Uterus (tissue), 4 donors: ENCODE data around the gene TMEM45A. TPM values are rescaled to one million over a fixed set of nuclear protein-coding genes. Genes with fewer than 3 reads are reported as not detected.
"Not testable (repeated sequence)": the region's sequence is repeated elsewhere in the genome, so short reads cannot be mapped to it uniquely, and the experiment has no call there.

ENCODE experiments used
- DNase-seq, 2 donors: peaks; one replicate each; pipeline ENCODE4 v3.0.0-alpha.2; 2019 to 2020
- H3K27ac ChIP-seq, 2 donors: fragments of 200-600 bp; sonication (generic); 1 replicate in 1 of 2; 2 replicates in 1 of 2; pipeline ENCODE4 v1.5.1; 2016 to 2018
- H3K27me3 ChIP-seq, 2 donors: fragments of 200-600 bp; sonication (generic); one replicate each; pipeline ENCODE4 v1.5.1; 2018 to 2019; ENCODE audit warnings: control low read depth in 1 of 2
- H3K36me3 ChIP-seq, 2 donors: fragments of 200-600 bp; sonication (generic); one replicate each; pipeline ENCODE4 v1.5.1; 2019; ENCODE audit warnings: control low read depth in 1 of 2
- H3K4me1 ChIP-seq, 2 donors: fragments of 200-600 bp; sonication (generic); one replicate each; pipeline ENCODE4 v1.5.1; 2018 to 2019; ENCODE audit warnings: control low read depth in 1 of 2
- H3K4me3 ChIP-seq, 2 donors: fragments of 200-600 bp; sonication (generic); 1 replicate in 1 of 2; 2 replicates in 1 of 2; pipeline ENCODE4 v1.5.1; 2018 to 2019; ENCODE audit warnings: mild to moderate bottlenecking in 1 of 2
- H3K9me3 ChIP-seq, 2 donors: fragments of 200-600 bp; sonication (generic); one replicate each; pipeline ENCODE4 v1.5.1; 2019; ENCODE audit warnings: control low read depth in 1 of 2
- POLR2A ChIP-seq, 2 donors: fragments of 450-650 bp; IDR thresholded peaks; one replicate each; pipeline ENCODE4 v1.6.1; 2016; ENCODE audit warnings: antibody characterized with exemption in 2 of 2, mild to moderate bottlenecking in 1 of 2, moderate library complexity in 1 of 2
- intact Hi-C: fragments of 100-400 bp; cut with DNase I; formaldehyde crosslinking; loops from one replicate; pipeline ENCODE4 v1.15.1; 2023; ENCODE audit warnings: low total_unique reads
- total RNA-seq, 4 donors: library from RNA; depleted of rRNA in 3 of 4; stranded (reverse); fragments of >200 nt in 3 of 4; gene quantifications; one replicate each; pipeline versions ENCODE4 v1.1.0 to v1.2.4, GENCODE V29; 2014 to 2023
- TF ChIP-seq, protein P1 (sequence below), 4 experiments: fragments of 200-600 bp in 2 of 4; fragments of 450-650 bp in 2 of 4; sonication (generic) in 2 of 4; IDR thresholded peaks; one replicate each; pipeline ENCODE4 v1.5.1; 2016 to 2019; ENCODE audit warnings: antibody characterized with exemption in 4 of 4, mild to moderate bottlenecking in 2 of 4, moderate library complexity in 1 of 4
- donor health status: DM: yes; HTN: yes; CAD: no.

TMEM45A gene
- total RNA-seq, 4 donors from 2014 or later: 15.4 to 51.0 (median 28.3) TPM

DNA sequence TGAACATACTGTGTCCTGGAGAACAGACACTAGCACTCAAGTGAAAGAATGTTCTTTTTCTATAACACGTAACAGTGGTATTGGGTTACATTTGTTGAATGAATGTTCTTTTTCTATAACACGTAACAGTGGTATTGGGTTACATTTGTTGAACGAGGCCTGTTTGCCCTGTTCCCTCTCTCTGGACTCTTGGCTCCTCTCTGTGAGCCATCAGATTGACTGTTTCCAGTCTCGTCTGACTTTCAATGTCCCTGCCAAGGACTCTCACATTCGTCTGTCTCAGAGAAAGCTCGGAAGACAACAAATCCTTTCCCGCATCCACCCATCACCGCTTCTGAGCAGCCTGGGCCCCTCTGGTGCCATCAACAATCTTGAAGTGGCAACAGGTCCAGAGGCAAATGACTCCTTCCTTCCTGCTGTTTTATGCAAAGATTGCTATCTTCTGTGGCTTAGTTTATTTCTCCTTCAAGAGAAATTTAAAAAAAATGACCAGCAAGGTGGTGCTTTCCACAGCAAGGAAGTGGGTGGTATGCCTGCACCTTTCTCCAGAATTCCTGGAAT lies 8.0 kb downstream of the TMEM45A start:
- no peak for DNase-seq
- no peaks in the 10 kb centered on the region for H3K4me1 ChIP-seq
- no peak overlapping the region for H3K4me3 ChIP-seq
- intact Hi-C loops: no loop called here
- TF ChIP-seq POLR2A (IDR thresholded peaks at IDR 0.05): no peak
- TF ChIP-seq, protein P1, sequence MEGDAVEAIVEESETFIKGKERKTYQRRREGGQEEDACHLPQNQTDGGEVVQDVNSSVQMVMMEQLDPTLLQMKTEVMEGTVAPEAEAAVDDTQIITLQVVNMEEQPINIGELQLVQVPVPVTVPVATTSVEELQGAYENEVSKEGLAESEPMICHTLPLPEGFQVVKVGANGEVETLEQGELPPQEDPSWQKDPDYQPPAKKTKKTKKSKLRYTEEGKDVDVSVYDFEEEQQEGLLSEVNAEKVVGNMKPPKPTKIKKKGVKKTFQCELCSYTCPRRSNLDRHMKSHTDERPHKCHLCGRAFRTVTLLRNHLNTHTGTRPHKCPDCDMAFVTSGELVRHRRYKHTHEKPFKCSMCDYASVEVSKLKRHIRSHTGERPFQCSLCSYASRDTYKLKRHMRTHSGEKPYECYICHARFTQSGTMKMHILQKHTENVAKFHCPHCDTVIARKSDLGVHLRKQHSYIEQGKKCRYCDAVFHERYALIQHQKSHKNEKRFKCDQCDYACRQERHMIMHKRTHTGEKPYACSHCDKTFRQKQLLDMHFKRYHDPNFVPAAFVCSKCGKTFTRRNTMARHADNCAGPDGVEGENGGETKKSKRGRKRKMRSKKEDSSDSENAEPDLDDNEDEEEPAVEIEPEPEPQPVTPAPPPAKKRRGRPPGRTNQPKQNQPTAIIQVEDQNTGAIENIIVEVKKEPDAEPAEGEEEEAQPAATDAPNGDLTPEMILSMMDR (IDR thresholded peaks at IDR 0.05): no peak
- no peaks in the 10 kb centered on the region for H3K27me3 ChIP-seq
- no peaks in the 10 kb centered on the region for H3K36me3 ChIP-seq
- no peak overlapping the region for H3K27ac ChIP-seq
- H3K9me3 ChIP-seq: no peaks in the 10 kb centered on the region

DNA sequence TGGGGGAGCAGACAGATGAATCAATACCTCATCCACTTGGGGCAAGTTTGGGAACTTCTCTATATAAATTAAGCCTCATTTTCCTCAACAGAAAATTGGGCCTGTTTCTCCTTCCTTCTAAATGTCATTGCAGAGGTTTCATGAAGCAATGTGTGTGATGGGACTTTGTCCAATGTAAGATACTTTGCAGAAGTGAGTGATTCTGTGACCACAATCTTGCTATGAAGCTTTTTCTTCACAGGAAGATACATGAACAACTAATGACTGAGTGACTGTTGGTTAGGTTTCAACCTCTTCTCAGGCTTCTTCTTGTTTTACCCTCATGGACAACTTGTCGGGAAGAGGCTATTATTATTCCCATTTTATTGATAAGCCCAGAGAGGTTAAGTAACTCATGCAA lies 11.0 kb downstream of the TMEM45A start:
- no peaks in the 10 kb centered on the region for H3K27me3 ChIP-seq
- intact Hi-C loops: no loop called here
- H3K27ac ChIP-seq: no peak overlapping the region
- no peak for TF ChIP-seq POLR2A (IDR thresholded peaks at IDR 0.05)
- TF ChIP-seq, protein P1 (IDR thresholded peaks at IDR 0.05): no peak
- H3K4me1 ChIP-seq: no peaks in the 10 kb centered on the region
- no peaks in the 10 kb centered on the region for H3K9me3 ChIP-seq
- no peak overlapping the region for H3K4me3 ChIP-seq
- DNase-seq: no peak
- no peaks in the 10 kb centered on the region for H3K36me3 ChIP-seq

DNA sequence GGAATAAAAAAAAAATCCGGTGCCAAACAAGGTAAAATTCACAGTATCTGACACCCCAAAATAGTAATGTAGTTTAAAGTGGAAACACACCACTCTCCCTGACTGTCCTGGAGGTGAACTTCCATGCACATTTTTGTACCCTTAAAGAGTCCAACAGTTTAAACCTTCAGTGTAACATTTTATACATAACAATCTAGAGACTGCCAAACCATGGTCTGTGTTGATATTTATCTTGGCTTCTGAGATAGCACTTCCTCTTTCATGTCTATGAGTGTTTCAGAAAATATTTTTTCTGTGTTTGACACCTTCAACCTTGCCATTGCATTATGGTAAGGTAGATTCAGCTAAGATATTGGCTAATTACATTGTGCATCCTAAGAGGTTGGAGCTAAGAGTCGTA lies 13.9 kb downstream of the TMEM45A start:
- H3K9me3 ChIP-seq: no peaks in the 10 kb centered on the region
- intact Hi-C loops: no loop called here
- H3K4me3 ChIP-seq: no peak overlapping the region
- no peaks in the 10 kb centered on the region for H3K27me3 ChIP-seq
- DNase-seq: no peak
- H3K27ac ChIP-seq: no peak overlapping the region
- no peaks in the 10 kb centered on the region for H3K36me3 ChIP-seq
- no peaks in the 10 kb centered on the region for H3K4me1 ChIP-seq
- TF ChIP-seq, protein P1 (IDR thresholded peaks at IDR 0.05): no peak
- TF ChIP-seq POLR2A (IDR thresholded peaks at IDR 0.05): no peak

DNA sequence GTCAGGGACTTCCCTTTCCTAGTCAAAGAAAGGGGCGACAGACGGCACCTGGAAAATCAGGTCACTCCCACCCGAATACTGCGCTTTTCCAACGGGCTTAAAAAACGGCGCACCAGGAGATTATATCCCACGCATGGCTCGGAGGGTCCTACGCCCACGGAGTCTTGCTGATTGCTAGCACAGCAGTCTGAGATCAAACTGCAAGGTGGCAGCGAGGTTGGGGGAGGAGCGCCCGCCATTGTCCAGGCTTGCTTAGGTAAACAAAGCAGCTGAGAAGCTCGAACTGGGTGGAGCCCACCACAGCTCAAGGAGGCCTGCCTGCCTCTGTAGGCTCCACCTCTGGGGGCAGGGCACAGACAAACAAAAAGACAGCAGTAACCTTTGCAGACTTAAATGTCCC lies 17.4 kb downstream of the TMEM45A start:
- H3K4me1 ChIP-seq, intact Hi-C loops, H3K27ac ChIP-seq, H3K9me3 ChIP-seq, H3K36me3 ChIP-seq, DNase-seq, H3K27me3 ChIP-seq, H3K4me3 ChIP-seq: not testable (repeated sequence)

DNA sequence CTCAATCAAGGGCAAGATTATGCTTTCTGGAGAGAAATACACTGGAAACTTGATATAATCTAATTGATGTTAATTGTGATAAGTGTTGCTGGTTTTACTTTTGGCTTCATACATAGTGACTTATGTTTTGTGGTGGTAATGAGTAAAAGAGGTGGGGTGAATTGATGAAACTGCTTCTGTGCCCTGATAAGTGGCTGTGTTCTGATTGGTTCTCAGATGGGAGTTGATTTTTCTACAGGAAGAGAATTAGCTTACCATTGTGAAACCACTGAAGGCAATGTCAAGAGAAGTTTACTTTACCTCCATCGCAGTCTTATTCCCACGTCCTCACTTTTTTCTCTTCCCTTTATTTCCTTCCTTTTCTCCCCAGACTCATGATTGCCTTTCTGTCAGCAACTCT lies 23.8 kb downstream of the TMEM45A start:
- Histone ChIP-seq H3K27ac (peak overlapping the region in 1 of 2 donors; percentile 16), H3K36me3 (no peaks in the 10 kb centered on the region), H3K9me3 (no peaks in the 10 kb centered on the region), H3K4me3 (no peak overlapping the region), H3K27me3 (no peaks in the 10 kb centered on the region), H3K4me1 (no peaks in the 10 kb centered on the region)
- DNase-seq: no peak
- TF ChIP-seq POLR2A (IDR thresholded peaks at IDR 0.05): no peak
- TF ChIP-seq, protein P1 (IDR thresholded peaks at IDR 0.05): no peak
- intact Hi-C loops: no loop called here

DNA sequence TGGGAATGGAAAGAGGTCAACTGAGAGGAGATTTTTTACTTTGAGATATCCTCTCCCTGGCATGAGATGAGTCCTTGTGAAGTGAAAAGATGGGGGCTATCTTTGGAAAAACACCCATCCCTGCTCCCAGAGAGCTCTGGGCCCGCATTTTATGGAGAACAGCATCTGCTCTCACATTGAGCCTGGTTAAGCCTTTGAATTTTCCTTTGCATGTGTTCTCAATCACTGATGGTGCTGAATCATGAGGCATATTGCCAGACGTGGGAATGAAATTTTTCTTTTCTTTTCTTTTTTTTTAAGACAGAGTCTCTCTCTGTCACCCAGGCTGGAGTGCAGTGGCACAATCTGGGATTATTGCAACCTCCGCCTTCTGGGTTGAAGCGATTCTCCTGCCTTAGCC lies 24.4 kb downstream of the TMEM45A start:
- intact Hi-C loops: no loop called here
- no peak for DNase-seq

More for the DNA sequence above, 24.4 kb downstream of the TMEM45A start:
- Histone ChIP-seq H3K27ac (peak overlapping the region in 1 of 2 donors; percentile 16), H3K4me1 (no peaks in the 10 kb centered on the region), H3K27me3 (no peaks in the 10 kb centered on the region), H3K4me3 (no peak overlapping the region), H3K36me3 (no peaks in the 10 kb centered on the region), H3K9me3 (no peaks in the 10 kb centered on the region)
- no peak for TF ChIP-seq POLR2A (IDR thresholded peaks at IDR 0.05)
- TF ChIP-seq, protein P1 (IDR thresholded peaks at IDR 0.05): no peak
